ENCODE results near the gene EGLN2.
"Not testable (repeated sequence)": the region's sequence is repeated elsewhere in the genome, so short reads cannot be mapped to it uniquely, and the experiment has no call there.

Gene EGLN2

DNA sequence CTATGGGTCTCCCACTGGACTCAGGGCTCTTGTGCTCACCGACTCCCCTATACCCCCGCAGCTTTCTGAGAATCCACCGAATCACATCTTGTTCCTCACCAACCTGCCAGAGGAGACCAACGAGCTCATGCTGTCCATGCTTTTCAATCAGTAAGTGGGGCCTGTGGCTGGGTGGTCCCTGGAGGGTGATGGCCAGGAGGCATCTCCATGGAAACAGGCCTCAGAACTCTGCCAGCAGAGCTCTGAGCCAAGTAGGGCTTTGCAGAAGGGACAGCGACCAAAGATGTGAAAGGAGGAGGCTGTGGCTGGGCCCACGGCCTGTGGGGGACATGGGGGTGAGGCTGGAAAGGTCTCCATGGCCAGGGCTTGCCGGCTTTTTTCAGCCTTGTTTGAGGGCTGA is 35.5 kb upstream of the EGLN2 start:
- no peak for DNase-seq (ENCODE audit: low spot score)
- in situ Hi-C loops (cut with MboI; ENCODE audit: low pct_unique_long_range_greater_than_20kb, low sequenced_read_pairs, unreplicated experiment), result no loop called here
- no peak for TF ChIP-seq CTCF (IDR thresholded peaks at IDR 0.05; ENCODE audit: extremely low read depth, insufficient read depth, missing control alignments)

GRCh38 chr19:40763963-40764362 is 35.0 kb upstream of the EGLN2 start:
- DNase-seq (ENCODE audit: low spot score), result no peak
- in situ Hi-C loops (cut with MboI; ENCODE audit: low pct_unique_long_range_greater_than_20kb, low sequenced_read_pairs, unreplicated experiment), result no loop called here
- no peak for TF ChIP-seq CTCF (IDR thresholded peaks at IDR 0.05; ENCODE audit: extremely low read depth, insufficient read depth, missing control alignments)

DNA sequence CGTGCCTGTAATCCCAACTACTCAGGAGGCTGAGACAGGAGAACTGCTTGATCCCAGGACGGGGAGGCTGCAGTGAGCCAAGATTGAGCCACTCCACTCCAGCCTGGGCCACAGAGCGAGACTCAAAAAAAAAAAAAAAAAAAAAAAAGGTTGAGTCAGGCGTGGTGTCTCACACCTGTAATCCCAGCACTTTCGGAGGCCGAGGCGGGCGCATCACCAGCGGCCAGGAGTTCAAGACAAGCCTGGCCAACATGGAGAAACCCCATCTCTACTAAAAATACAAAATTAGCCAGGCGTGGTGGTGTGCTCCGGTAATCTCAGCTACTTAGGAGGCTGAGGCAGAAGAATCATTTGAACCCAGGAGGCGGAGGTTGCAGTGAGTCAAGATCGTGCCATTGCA is 32.6 kb upstream of the EGLN2 start:
- in situ Hi-C loops (cut with MboI; ENCODE audit: low pct_unique_long_range_greater_than_20kb, low sequenced_read_pairs, unreplicated experiment); DNase-seq (ENCODE audit: low spot score): not testable (repeated sequence)

GRCh38 chr19:40768869-40769268 is 30.1 kb upstream of the EGLN2 start:
- no peak for DNase-seq (ENCODE audit: low spot score)
- TF ChIP-seq CTCF (IDR thresholded peaks at IDR 0.05; ENCODE audit: extremely low read depth, insufficient read depth, missing control alignments), result no peak
- in situ Hi-C loops (cut with MboI; ENCODE audit: low pct_unique_long_range_greater_than_20kb, low sequenced_read_pairs, unreplicated experiment), result no loop called here

GRCh38 chr19:40771101-40771862 is 27.7 kb upstream of the EGLN2 start:
- DNase-seq (ENCODE audit: low spot score); in situ Hi-C loops (cut with MboI; ENCODE audit: low pct_unique_long_range_greater_than_20kb, low sequenced_read_pairs, unreplicated experiment): not testable (repeated sequence)

- in situ Hi-C loops (cut with MboI; ENCODE audit: low pct_unique_long_range_greater_than_20kb, low sequenced_read_pairs, unreplicated experiment), result no loop called here
- DNase-seq (ENCODE audit: low spot score), result no peak
- no peak for TF ChIP-seq CTCF (IDR thresholded peaks at IDR 0.05; ENCODE audit: extremely low read depth, insufficient read depth, missing control alignments)
Observed at GRCh38 chr19:40774916-40775631, 23.9 kb upstream of the EGLN2 start, which contains the start of gene MIA. MIA (plus strand) TSS chr19:40775521; CDS start chr19:40775543, 22 bp downstream.

DNA sequence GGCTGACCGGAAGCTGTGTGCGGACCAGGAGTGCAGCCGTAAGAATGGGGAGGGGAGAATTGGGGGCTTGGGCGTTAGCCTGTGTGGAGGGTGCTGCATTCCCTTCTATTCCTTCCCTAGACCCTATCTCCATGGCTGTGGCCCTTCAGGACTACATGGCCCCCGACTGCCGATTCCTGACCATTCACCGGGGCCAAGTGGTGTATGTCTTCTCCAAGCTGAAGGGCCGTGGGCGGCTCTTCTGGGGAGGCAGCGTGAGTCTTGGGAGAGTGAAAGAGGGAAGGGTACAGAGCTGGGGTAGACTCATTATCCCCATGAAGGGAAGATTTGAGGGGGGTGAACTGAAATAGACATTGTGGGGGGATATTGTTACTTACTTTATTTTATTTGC is 23.4 kb upstream of the EGLN2 start:
- DNase-seq (ENCODE audit: low spot score), result no peak
- in situ Hi-C loops (cut with MboI; ENCODE audit: low pct_unique_long_range_greater_than_20kb, low sequenced_read_pairs, unreplicated experiment), result no loop called here
- TF ChIP-seq CTCF (IDR thresholded peaks at IDR 0.05; ENCODE audit: extremely low read depth, insufficient read depth, missing control alignments), result no peak
